ENCODE measurements around the gene OR2AE1.

Gene OR2AE1

DNA sequence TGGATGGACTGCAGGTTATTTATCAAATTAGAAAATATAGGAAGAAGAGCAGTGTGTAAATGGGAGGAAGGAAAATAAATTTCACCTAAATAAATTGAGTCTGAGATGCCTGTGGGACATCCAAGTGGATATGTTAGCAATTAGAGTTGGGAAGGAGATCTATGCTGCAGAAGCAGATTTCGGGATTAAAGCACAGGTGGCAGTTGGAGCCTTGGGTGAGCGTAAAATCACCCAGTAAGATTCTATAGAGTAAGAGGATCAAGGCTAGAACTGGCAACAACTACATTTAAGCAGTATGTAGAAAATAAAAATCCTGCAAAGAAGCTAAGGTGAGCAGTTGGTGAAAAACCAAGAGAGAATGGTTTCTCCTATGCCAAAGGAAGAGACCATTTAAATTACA is 34.1 kb upstream of the OR2AE1 start:
- Histone ChIP-seq H4K20me1 (ENCODE audit: insufficient read depth, low read length) (no peaks in the 10 kb centered on the region), H3F3A (ENCODE audit: insufficient read depth, low read length) (no peaks in the 10 kb centered on the region), H3K4me2 (ENCODE audit: low read length) (no peak overlapping the region), H3K9ac (ENCODE audit: low read length) (no peak overlapping the region), H3K27ac (ENCODE audit: low read depth, low read length, poor library complexity, severe bottlenecking) (no peak overlapping the region), H3K4me1 (ENCODE audit: insufficient read depth, low read length, severe bottlenecking) (no peaks in the 10 kb centered on the region), H3K4me3 (ENCODE audit: low read depth, low read length, poor library complexity, severe bottlenecking) (no peak overlapping the region), H2AFZ (ENCODE audit: low read length) (no peak overlapping the region), H3K27me3 (ENCODE audit: insufficient read depth, low read length) (no peaks in the 10 kb centered on the region), H3K79me2 (ENCODE audit: insufficient read depth, low read length) (peaks cover 13% of the 10 kb centered on the region; the same call in 1 of the 2 replicates), H3K9me3 (ENCODE audit: low read length) (no peaks in the 10 kb centered on the region), H3K36me3 (ENCODE audit: insufficient read depth, low read length) (peaks cover 56% of the 10 kb centered on the region), H3K9me2 (ENCODE audit: low read depth, low read length) (no peaks in the 10 kb centered on the region)
- TF ChIP-seq EZH2 (IDR thresholded peaks at IDR 0.05; ENCODE audit: borderline replicate concordance, low read length): no peak
- TF ChIP-seq, protein P1, sequence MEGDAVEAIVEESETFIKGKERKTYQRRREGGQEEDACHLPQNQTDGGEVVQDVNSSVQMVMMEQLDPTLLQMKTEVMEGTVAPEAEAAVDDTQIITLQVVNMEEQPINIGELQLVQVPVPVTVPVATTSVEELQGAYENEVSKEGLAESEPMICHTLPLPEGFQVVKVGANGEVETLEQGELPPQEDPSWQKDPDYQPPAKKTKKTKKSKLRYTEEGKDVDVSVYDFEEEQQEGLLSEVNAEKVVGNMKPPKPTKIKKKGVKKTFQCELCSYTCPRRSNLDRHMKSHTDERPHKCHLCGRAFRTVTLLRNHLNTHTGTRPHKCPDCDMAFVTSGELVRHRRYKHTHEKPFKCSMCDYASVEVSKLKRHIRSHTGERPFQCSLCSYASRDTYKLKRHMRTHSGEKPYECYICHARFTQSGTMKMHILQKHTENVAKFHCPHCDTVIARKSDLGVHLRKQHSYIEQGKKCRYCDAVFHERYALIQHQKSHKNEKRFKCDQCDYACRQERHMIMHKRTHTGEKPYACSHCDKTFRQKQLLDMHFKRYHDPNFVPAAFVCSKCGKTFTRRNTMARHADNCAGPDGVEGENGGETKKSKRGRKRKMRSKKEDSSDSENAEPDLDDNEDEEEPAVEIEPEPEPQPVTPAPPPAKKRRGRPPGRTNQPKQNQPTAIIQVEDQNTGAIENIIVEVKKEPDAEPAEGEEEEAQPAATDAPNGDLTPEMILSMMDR (IDR thresholded peaks at IDR 0.05; ENCODE audit: low read length): no peak

DNA sequence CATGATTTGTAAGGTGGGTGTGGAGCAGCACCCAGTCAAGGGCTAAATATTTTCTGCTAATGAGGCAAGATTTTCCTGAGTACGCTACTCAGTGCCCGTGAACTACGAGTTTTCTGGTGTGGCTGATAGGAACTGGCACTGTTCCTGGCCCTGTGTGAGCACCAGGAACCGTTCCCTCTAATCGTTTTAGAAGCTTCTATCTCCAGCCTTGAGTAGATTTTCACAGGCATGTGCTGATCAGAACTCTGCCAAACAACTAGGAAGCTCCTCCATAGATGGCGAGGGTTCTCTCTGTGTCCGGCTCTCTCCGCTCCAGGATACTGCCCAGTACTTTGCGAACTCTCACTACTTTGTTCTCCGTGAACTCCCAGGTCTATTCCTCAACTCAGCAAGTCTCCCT is 24.7 kb upstream of the OR2AE1 start:
- Histone ChIP-seq H2AFZ (ENCODE audit: low read length) (no peak overlapping the region), H4K20me1 (ENCODE audit: insufficient read depth, low read length) (no peaks in the 10 kb centered on the region), H3K9me3 (ENCODE audit: low read length) (no peaks in the 10 kb centered on the region), H3K27ac (ENCODE audit: low read depth, low read length, poor library complexity, severe bottlenecking) (no peak overlapping the region), H3K4me3 (ENCODE audit: low read depth, low read length, poor library complexity, severe bottlenecking) (no peak overlapping the region), H3K9ac (ENCODE audit: low read length) (no peak overlapping the region), H3K9me2 (ENCODE audit: low read depth, low read length) (no peaks in the 10 kb centered on the region), H3K79me2 (ENCODE audit: insufficient read depth, low read length) (no peaks in the 10 kb centered on the region), H3K4me2 (ENCODE audit: low read length) (no peak overlapping the region), H3F3A (ENCODE audit: insufficient read depth, low read length) (no peaks in the 10 kb centered on the region), H3K36me3 (ENCODE audit: insufficient read depth, low read length) (peaks cover 65% of the 10 kb centered on the region), H3K27me3 (ENCODE audit: insufficient read depth, low read length) (no peaks in the 10 kb centered on the region), H3K4me1 (ENCODE audit: insufficient read depth, low read length, severe bottlenecking) (no peaks in the 10 kb centered on the region)
- no peak for TF ChIP-seq EZH2 (IDR thresholded peaks at IDR 0.05; ENCODE audit: borderline replicate concordance, low read length)
- TF ChIP-seq, protein P1 (IDR thresholded peaks at IDR 0.05; ENCODE audit: low read length): no peak

- no peak overlapping the region for H3K9ac ChIP-seq (ENCODE audit: low read length)
- H3K27ac ChIP-seq (ENCODE audit: low read depth, low read length, poor library complexity, severe bottlenecking): no peak overlapping the region
- H3K9me3 ChIP-seq (ENCODE audit: low read length): no peaks in the 10 kb centered on the region
- TF ChIP-seq, protein P1 (IDR thresholded peaks at IDR 0.05; ENCODE audit: low read length): no peak
- no peak for TF ChIP-seq EZH2 (IDR thresholded peaks at IDR 0.05; ENCODE audit: borderline replicate concordance, low read length)
- H2AFZ ChIP-seq (ENCODE audit: low read length): no peak overlapping the region
- no peaks in the 10 kb centered on the region for H3K27me3 ChIP-seq (ENCODE audit: insufficient read depth, low read length)
- H4K20me1 ChIP-seq (ENCODE audit: insufficient read depth, low read length): no peaks in the 10 kb centered on the region
- peaks cover 51% of the 10 kb centered on the region for H3K36me3 ChIP-seq (ENCODE audit: insufficient read depth, low read length)
- H3K9me2 ChIP-seq (ENCODE audit: low read depth, low read length): no peaks in the 10 kb centered on the region
- no peaks in the 10 kb centered on the region for H3K4me1 ChIP-seq (ENCODE audit: insufficient read depth, low read length, severe bottlenecking)
- no peak overlapping the region for H3K4me3 ChIP-seq (ENCODE audit: low read depth, low read length, poor library complexity, severe bottlenecking)
- no peak overlapping the region for H3K4me2 ChIP-seq (ENCODE audit: low read length)
- no peaks in the 10 kb centered on the region for H3F3A ChIP-seq (ENCODE audit: insufficient read depth, low read length)
- no peaks in the 10 kb centered on the region for H3K79me2 ChIP-seq (ENCODE audit: insufficient read depth, low read length)
Observed at GRCh38 chr7:99899830-99900519, 23.1 kb upstream of the OR2AE1 start.

Data from OCI-LY1 (cell line).